ENCODE measurements around the gene FLT1. TPM values are rescaled to one million over a fixed set of nuclear protein-coding genes. Genes with fewer than 3 reads are reported as not detected.

Gene FLT1
- total RNA-seq, 1 donor from 2014 or later = 0.81 TPM

- Mint-ChIP-seq H3K4me3 (ENCODE audit: low read depth) (no peak overlapping the region), H3K36me3 (ENCODE audit: insufficient read depth) (peaks cover 1% of the 10 kb centered on the region), H3K27ac (no peak overlapping the region), H3K9me3 (ENCODE audit: low read depth) (peaks cover 19% of the 10 kb centered on the region), H3K27me3 (peaks cover 3% of the 10 kb centered on the region), H3K4me1 (ENCODE audit: low read depth) (no peaks in the 10 kb centered on the region)
- no peak for DNase-seq (ENCODE audit: low spot score, unreplicated experiment)
- no peak for TF ChIP-seq CTCF (IDR thresholded peaks at IDR 0.05; ENCODE audit: unreplicated experiment)
These were observed 46.1 kb downstream of the FLT1 start for GRCh38 chr13:28448651-28449358.

DNA sequence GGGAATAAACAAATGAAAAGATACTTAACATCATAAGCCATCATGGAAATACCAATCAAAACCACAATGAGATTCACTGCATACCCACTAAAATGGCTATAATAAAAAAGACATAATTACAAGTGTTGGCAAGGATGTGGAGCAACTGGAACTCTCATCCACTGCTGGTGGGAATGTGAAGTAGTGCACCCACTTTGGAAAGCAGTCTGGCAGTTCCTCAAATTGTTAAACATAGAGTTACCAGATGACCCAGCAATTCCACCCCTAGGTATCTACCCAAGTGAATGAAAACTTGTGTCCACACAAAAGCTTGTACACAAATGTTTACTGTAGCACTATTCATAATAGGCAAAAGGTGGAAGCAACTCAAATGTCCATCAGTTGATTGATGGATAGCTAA is 46.9 kb downstream of the FLT1 start:
- DNase-seq (ENCODE audit: low spot score, unreplicated experiment) = no peak
- H3K4me3 Mint-ChIP-seq (ENCODE audit: low read depth) = no peak overlapping the region
- H3K4me1 Mint-ChIP-seq (ENCODE audit: low read depth) = no peaks in the 10 kb centered on the region
- H3K27me3 Mint-ChIP-seq = peaks cover 3% of the 10 kb centered on the region
- TF ChIP-seq CTCF (IDR thresholded peaks at IDR 0.05; ENCODE audit: unreplicated experiment) = no peak
- H3K27ac Mint-ChIP-seq = no peak overlapping the region
- peaks cover 2% of the 10 kb centered on the region for H3K36me3 Mint-ChIP-seq (ENCODE audit: insufficient read depth)
- H3K9me3 Mint-ChIP-seq (ENCODE audit: low read depth) = peaks cover 25% of the 10 kb centered on the region

GRCh38 chr13:28447206-28447605 is 47.7 kb downstream of the FLT1 start:
- H3K27ac Mint-ChIP-seq = no peak overlapping the region
- no peak for DNase-seq (ENCODE audit: low spot score, unreplicated experiment)
- TF ChIP-seq CTCF (IDR thresholded peaks at IDR 0.05; ENCODE audit: unreplicated experiment) = no peak
- no peak overlapping the region for H3K4me3 Mint-ChIP-seq (ENCODE audit: low read depth)
- H3K4me1 Mint-ChIP-seq (ENCODE audit: low read depth) = no peaks in the 10 kb centered on the region
- peaks cover 2% of the 10 kb centered on the region for H3K36me3 Mint-ChIP-seq (ENCODE audit: insufficient read depth)
- H3K27me3 Mint-ChIP-seq = peaks cover under 1% of the 10 kb centered on the region
- peaks cover 25% of the 10 kb centered on the region for H3K9me3 Mint-ChIP-seq (ENCODE audit: low read depth)

DNA sequence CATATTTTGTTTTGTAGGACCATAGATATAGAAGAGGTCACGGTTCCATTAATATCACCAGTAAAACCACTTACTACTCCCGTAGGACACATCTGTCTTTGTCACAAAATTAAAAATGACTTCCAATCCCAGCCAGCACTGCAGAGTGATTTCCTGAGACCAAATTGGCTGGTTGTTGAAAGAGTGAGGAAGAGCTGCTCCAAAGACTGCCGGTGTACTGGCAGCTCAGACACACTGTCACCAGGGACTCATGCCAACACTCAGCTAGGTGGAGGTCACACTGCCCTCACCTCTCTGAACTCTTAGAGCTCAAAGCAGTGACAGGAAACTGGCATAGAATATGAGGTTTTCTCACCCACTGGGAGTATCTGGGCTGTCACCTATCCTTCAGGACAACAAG is 52.1 kb downstream of the FLT1 start:
- no peak overlapping the region for H3K27ac Mint-ChIP-seq
- peaks cover 2% of the 10 kb centered on the region for H3K36me3 Mint-ChIP-seq (ENCODE audit: insufficient read depth)
- H3K9me3 Mint-ChIP-seq (ENCODE audit: low read depth) = peaks cover 20% of the 10 kb centered on the region
- peaks cover 22% of the 10 kb centered on the region for H3K27me3 Mint-ChIP-seq
- no peak for TF ChIP-seq CTCF (IDR thresholded peaks at IDR 0.05; ENCODE audit: unreplicated experiment)
- no peaks in the 10 kb centered on the region for H3K4me1 Mint-ChIP-seq (ENCODE audit: low read depth)
- no peak for DNase-seq (ENCODE audit: low spot score, unreplicated experiment)
- no peak overlapping the region for H3K4me3 Mint-ChIP-seq (ENCODE audit: low read depth)

- Mint-ChIP-seq H3K4me1 (ENCODE audit: low read depth) (no peaks in the 10 kb centered on the region), H3K9me3 (ENCODE audit: low read depth) (peaks cover 16% of the 10 kb centered on the region), H3K4me3 (ENCODE audit: low read depth) (no peak overlapping the region), H3K27ac (no peak overlapping the region), H3K27me3 (peaks cover 31% of the 10 kb centered on the region), H3K36me3 (ENCODE audit: insufficient read depth) (peaks cover 2% of the 10 kb centered on the region)
- TF ChIP-seq CTCF (IDR thresholded peaks at IDR 0.05; ENCODE audit: unreplicated experiment) = no peak
- DNase-seq (ENCODE audit: low spot score, unreplicated experiment) = no peak
These were observed 53.4 kb downstream of the FLT1 start for GRCh38 chr13:28441529-28441928.

All from progenitor cell of endocrine pancreas (in vitro differentiated cells).